GM19099 (cell line): ENCODE data around the gene CALM3.
A peak's percentile ranks its signal among the peaks of the same experiment; 100 is the strongest.

Source experiments
- POLR2A ChIP-seq: IDR thresholded peaks from 3 replicates; pipeline ENCODE4 v1.6.1; 2011; ENCODE audit warnings: low read depth; ENCODE audit not compliant: insufficient read length; ENCODE audit errors: extremely low read depth

CALM3 gene

GRCh38 chr19:46621191-46622117 is 20.3 kb downstream of the CALM3 start:
- TF ChIP-seq POLR2A, result no peak

DNA sequence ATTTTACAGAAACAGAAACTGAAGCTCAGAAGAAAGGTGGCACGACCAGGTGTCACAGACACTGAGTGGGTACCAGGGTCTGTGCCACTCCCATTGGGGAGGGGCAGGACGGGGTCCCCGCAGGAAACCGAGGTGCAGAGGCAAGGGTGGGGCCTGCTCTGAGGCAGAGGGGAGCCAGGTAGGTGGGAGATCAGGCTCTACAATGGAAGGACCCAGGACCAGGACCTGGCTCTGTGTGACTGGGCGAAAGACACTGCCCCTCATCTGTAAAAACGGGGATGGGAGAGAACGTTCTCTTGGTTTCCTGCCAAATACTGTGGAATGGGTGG is 21.0 kb downstream of the CALM3 start:
- TF ChIP-seq POLR2A, result no peak

- no peak for TF ChIP-seq POLR2A
These were observed 22.9 kb downstream of the CALM3 start for GRCh38 chr19:46623915-46624502.

GRCh38 chr19:46624958-46625661 is 24.0 kb downstream of the CALM3 start, which contains the start of gene PTGIR:
TSS of gene PTGIR (minus strand) at chr19:46625089. CDS start at chr19:46624225, 864 bp downstream.
- peak; percentile 30 for TF ChIP-seq POLR2A

GRCh38 chr19:46625731-46626130 is 24.6 kb downstream of the CALM3 start:
- TF ChIP-seq POLR2A, result no peak

- TF ChIP-seq POLR2A, result no peak
These were observed 25.3 kb downstream of the CALM3 start for GRCh38 chr19:46626446-46626845.

DNA sequence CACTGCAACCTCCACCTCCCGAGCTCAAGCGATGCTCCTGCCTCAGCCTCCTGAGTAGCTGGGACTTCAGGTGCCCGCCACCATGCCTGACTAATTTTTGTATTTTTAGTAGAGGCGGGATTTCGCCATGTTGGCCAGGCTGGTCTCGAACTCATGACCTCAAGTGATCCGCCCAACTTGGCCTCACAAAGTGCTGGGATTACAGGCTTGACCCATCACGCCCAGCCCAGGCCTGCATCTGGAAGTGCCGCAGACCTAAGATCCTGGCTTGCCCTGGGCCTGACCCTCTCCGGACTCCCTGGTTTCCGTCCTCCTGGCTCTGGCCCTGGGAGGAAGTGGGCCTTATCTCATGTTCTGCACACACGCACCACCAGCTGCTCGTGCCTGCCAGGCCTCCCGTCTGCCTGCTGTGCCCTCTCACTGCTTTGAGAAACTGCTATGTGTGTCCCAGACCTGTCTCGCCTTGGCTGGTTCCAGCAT is 28.5 kb downstream of the CALM3 start:
- no peak for TF ChIP-seq POLR2A

GRCh38 chr19:46630586-46631205 is 29.6 kb downstream of the CALM3 start:
- no peak for TF ChIP-seq POLR2A

- no peak for TF ChIP-seq POLR2A
These were observed 30.4 kb downstream of the CALM3 start for GRCh38 chr19:46631481-46631880.

GRCh38 chr19:46633130-46633529 is 32.0 kb downstream of the CALM3 start:
- TF ChIP-seq POLR2A, result no peak

- peak; percentile 25 for TF ChIP-seq POLR2A
These were observed 33.0 kb downstream of the CALM3 start for GRCh38 chr19:46634045-46634655.

DNA sequence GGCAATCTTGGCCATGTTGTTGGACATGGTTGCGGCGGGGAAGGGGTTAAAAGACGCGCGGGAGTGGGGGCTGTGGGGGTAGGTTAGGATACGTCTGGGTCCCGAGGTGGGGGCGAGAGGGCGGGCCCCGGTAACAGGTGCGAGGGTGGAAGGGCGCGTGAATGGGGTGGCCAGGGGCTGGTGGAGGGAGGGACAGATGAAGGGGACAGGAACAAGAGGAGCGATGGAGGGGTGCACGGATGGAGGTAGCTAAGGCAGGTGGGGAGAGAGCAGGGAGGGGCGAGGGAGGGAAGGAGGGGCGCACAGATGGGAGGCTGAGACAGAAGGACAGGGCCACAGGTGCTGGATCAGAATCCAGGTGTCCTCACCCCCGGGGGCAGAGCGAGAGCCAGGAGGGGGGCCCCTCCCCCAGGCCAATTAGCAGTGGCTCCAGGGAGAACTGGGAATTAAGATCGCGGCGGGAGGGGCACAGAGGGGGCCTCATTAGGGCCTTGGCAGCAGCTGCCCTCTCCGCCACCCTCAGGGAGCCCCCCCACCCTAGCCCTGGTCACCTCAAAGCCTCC is 33.6 kb downstream of the CALM3 start:
- TF ChIP-seq POLR2A, result no peak

- TF ChIP-seq POLR2A, result no peak
These were observed 35.0 kb downstream of the CALM3 start, which contains the start of gene GNG8 for GRCh38 chr19:46635920-46636761. TSS of gene GNG8 (minus strand) at chr19:46636202. CDS start at chr19:46634682, 1,520 bp downstream.
